Fibroblast of lung (primary cell): Measurements from ENCODE around the gene MYO18B. TPM values are rescaled to one million over a fixed set of nuclear protein-coding genes. Genes with fewer than 3 reads are reported as not detected.

Source experiments
- DNase-seq, 2 donors: peaks; one replicate each; pipeline versions ENCODE4 v3.0.0 to v3.0.0-alpha.2; 2010; ENCODE audit warnings: low read depth in 2 of 2
- H2AFZ ChIP-seq: 2 replicates; pipeline ENCODE4 v1.5.1; 2012; ENCODE audit warnings: low read length, control low read depth, inconsistent platforms
- H3K27ac ChIP-seq: 2 replicates; pipeline ENCODE4 v1.5.1; 2011; ENCODE audit warnings: low read length, control low read depth; ENCODE audit not compliant: insufficient read depth
- H3K27me3 ChIP-seq: 2 replicates; pipeline ENCODE4 v1.5.1; 2011; ENCODE audit warnings: mild to moderate bottlenecking, low read length; ENCODE audit not compliant: control insufficient read depth, insufficient read depth
- H3K36me3 ChIP-seq: 2 replicates; pipeline ENCODE4 v1.5.1; 2011; ENCODE audit warnings: low read length; ENCODE audit not compliant: control insufficient read depth, insufficient read depth
- H3K4me1 ChIP-seq: 2 replicates; pipeline ENCODE4 v1.5.1; 2011; ENCODE audit warnings: low read length; ENCODE audit not compliant: control insufficient read depth, insufficient read depth; ENCODE audit errors: extremely low read depth
- H3K4me2 ChIP-seq: 2 replicates; pipeline ENCODE4 v1.5.1; 2011; ENCODE audit warnings: low read length, control low read depth; ENCODE audit not compliant: insufficient read depth; ENCODE audit errors: extremely low read depth
- H3K4me3 ChIP-seq, 4 experiments: fragments of 200-600 bp in 1 of 4; sonication (generic) in 1 of 4; replicated peaks in 1 of 4; 2 replicates each; pipeline ENCODE4 v1.5.1; 2011 to 2016; ENCODE audit warnings: low read length in 4 of 4, low read depth in 3 of 4, mild to moderate bottlenecking in 3 of 4, control low read depth in 2 of 4, inconsistent platforms in 1 of 4, mixed read lengths in 1 of 4; ENCODE audit not compliant: insufficient read depth in 1 of 4; ENCODE audit errors: control extremely low read depth in 1 of 4
- H3K79me2 ChIP-seq: 2 replicates; pipeline ENCODE4 v1.5.1; 2012; ENCODE audit warnings: mild to moderate bottlenecking, low read length, inconsistent platforms; ENCODE audit not compliant: control insufficient read depth, insufficient read depth
- H3K9ac ChIP-seq: 2 replicates; pipeline ENCODE4 v1.5.1; 2011; ENCODE audit warnings: mild to moderate bottlenecking, low read length, control low read depth; ENCODE audit not compliant: insufficient read depth
- H3K9me3 ChIP-seq: 2 replicates; pipeline ENCODE4 v1.5.1; 2012; ENCODE audit warnings: low read depth, low read length; ENCODE audit not compliant: control insufficient read depth, insufficient read depth
- H4K20me1 ChIP-seq: 2 replicates; pipeline ENCODE4 v1.5.1; 2011; ENCODE audit warnings: low read length; ENCODE audit not compliant: control insufficient read depth, insufficient read depth; ENCODE audit errors: extremely low read depth
- CTCF ChIP-seq, 2 donors: IDR thresholded peaks in 1 of 2; conservative IDR thresholded peaks in 1 of 2; 1 replicate in 1 of 2; 2 replicates in 1 of 2; pipeline ENCODE4 v1.5.1; 2011 to 2012; ENCODE audit warnings: low read length in 2 of 2, control low read depth in 1 of 2, inconsistent platforms in 1 of 2, low read depth in 1 of 2, mild to moderate bottlenecking in 1 of 2
- EZH2 ChIP-seq: IDR thresholded peaks from 2 replicates; pipeline ENCODE4 v1.5.1; 2012; ENCODE audit warnings: low read length, control low read depth, mild to moderate bottlenecking; ENCODE audit errors: missing control alignments
- polyA plus RNA-seq, 2 donors: library from polyadenylated mRNA; depleted of rRNA in 1 of 2; stranded (reverse) in 1 of 2; unstranded in 1 of 2; fragments of >200 nt; gene quantifications; 2 replicates each; pipeline ENCODE4 v1.2.1, GENCODE V29; 2011 to 2012; ENCODE audit warnings: missing spikeins in 1 of 2
- total RNA-seq: library from RNA; depleted of rRNA; stranded (reverse); fragments of >200 nt; gene quantifications from 2 replicates; pipeline ENCODE4 v1.2.1, GENCODE V29; 2014

MYO18B gene
- total and polyA plus RNA-seq, 2 donors (not counting 1 experiment from before 2014, with no cell fraction given) = 0.17 TPM; not detected in 1

- H4K20me1 ChIP-seq = no peaks in the 10 kb centered on the region
- TF ChIP-seq EZH2 (no peak), CTCF (conservative IDR thresholded peaks at IDR 0.05 in 1 of 2, IDR thresholded peaks at IDR 0.05 in 1 of 2; ENCODE audit: low read depth in 1 of 2, low read length in 2 of 2) (no peak)
- peak in 1 of 2 donors; percentile 27 for DNase-seq
- H3K27me3 ChIP-seq = no peaks in the 10 kb centered on the region
- no peak overlapping the region for H3K27ac ChIP-seq
- peaks cover 10% of the 10 kb centered on the region for H3K4me1 ChIP-seq
- H2AFZ ChIP-seq = no peak overlapping the region
- no peak overlapping the region for H3K4me2 ChIP-seq
- H3K9ac ChIP-seq = no peak overlapping the region
- no peaks in the 10 kb centered on the region for H3K9me3 ChIP-seq
- H3K79me2 ChIP-seq = no peaks in the 10 kb centered on the region
- no peaks in the 10 kb centered on the region for H3K36me3 ChIP-seq
- H3K4me3 ChIP-seq = no peak overlapping the region
Measured at GRCh38 chr22:25763239-25763777, 21.3 kb downstream of the MYO18B start.

- H4K20me1 ChIP-seq = no peaks in the 10 kb centered on the region
- H3K79me2 ChIP-seq = no peaks in the 10 kb centered on the region
- H3K9me3 ChIP-seq = no peaks in the 10 kb centered on the region
- peaks cover 7% of the 10 kb centered on the region for H3K4me1 ChIP-seq
- H3K27ac ChIP-seq = no peak overlapping the region
- DNase-seq = no peak
- no peak for TF ChIP-seq EZH2
- TF ChIP-seq CTCF (conservative IDR thresholded peaks at IDR 0.05 in 1 of 2, IDR thresholded peaks at IDR 0.05 in 1 of 2; ENCODE audit: low read depth in 1 of 2, low read length in 2 of 2) = peak in 1 of 2 donors; percentile 4
- H3K27me3 ChIP-seq = no peaks in the 10 kb centered on the region
- no peak overlapping the region for H2AFZ ChIP-seq
- H3K4me2 ChIP-seq = no peak overlapping the region
- no peaks in the 10 kb centered on the region for H3K36me3 ChIP-seq
- H3K4me3 ChIP-seq = no peak overlapping the region
- H3K9ac ChIP-seq = no peak overlapping the region
Measured at GRCh38 chr22:25764270-25765015, 22.5 kb downstream of the MYO18B start.

- TF ChIP-seq CTCF (conservative IDR thresholded peaks at IDR 0.05 in 1 of 2, IDR thresholded peaks at IDR 0.05 in 1 of 2; ENCODE audit: low read depth in 1 of 2, low read length in 2 of 2) (no peak), EZH2 (no peak)
- no peak overlapping the region for H3K4me2 ChIP-seq
- H3K36me3 ChIP-seq = no peaks in the 10 kb centered on the region
- no peaks in the 10 kb centered on the region for H3K79me2 ChIP-seq
- H3K9ac ChIP-seq = no peak overlapping the region
- H3K27ac ChIP-seq = no peak overlapping the region
- DNase-seq = no peak
- H4K20me1 ChIP-seq = no peaks in the 10 kb centered on the region
- no peak overlapping the region for H2AFZ ChIP-seq
- H3K4me1 ChIP-seq = peaks cover 5% of the 10 kb centered on the region
- no peaks in the 10 kb centered on the region for H3K9me3 ChIP-seq
- H3K27me3 ChIP-seq = no peaks in the 10 kb centered on the region
- H3K4me3 ChIP-seq = no peak overlapping the region
Measured at GRCh38 chr22:25765016-25765367, 23.0 kb downstream of the MYO18B start.
